Pons (tissue), 1 donor: ENCODE measurements around the gene RICTOR.
"Not testable (repeated sequence)": the region's sequence is repeated elsewhere in the genome, so short reads cannot be mapped to it uniquely, and the experiment has no call there.

Source experiments
- DNase-seq: peaks from one replicate; pipeline ENCODE4 v3.0.0-alpha.2; 2016; ENCODE audit warnings: low spot score

Gene RICTOR

DNA sequence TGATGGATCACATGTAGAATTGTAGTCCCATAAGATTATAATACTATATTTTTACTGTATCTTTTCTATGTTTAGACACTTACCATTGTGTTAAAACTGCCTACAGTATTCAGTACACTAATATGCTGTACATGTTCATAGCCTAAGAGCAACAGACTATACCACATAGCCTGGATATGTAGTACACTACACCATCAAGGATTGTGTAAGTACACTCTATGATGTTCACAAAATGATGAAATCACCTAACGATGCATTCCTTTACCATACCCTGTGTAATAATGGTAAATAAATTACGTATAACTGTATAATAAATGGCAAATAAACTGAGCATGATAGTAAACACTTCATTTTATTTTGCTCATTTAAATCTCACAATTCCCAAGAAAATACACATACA, 60.3 kb downstream of the RICTOR start:
- no peak for DNase-seq

DNA sequence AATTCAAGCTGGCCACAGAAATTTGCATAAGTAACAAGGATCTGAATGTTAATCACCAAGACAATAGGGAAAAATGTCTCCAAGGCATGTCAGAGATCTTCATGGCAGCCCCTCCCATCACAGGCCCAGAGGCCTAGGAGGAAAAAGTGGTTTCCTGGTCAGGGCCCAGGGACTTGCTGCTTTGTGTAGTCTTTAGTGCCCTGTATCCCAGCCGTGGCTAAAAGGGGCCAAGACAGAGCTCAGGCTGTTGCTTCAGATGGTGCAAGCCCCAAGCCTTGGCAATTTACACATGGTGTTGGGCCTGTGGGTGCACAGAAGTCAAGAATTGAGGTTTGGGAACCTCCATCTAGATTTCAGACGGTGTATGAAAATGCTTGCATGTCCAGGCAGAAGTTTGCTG, 63.2 kb downstream of the RICTOR start:
- DNase-seq = not testable (repeated sequence)

DNA sequence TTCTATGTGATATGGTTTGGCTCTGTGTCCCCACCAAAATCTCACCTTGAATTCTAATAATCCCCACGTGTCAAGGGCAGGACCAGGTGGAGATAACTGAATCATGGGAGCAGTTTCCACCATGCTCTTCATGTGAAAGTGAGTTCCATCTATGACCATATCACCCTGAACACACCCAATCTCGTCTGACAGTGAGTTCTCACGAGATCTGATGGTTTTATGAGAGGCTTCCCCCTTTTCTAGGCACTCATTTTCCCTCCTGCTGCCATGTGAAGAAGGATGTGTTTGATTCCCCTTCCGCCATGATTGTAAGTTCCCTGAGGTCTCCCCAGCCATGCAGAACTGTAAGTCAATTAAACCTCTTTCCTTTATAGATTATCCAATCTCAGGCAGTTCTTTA, 64.2 kb downstream of the RICTOR start:
- no peak for DNase-seq

DNA sequence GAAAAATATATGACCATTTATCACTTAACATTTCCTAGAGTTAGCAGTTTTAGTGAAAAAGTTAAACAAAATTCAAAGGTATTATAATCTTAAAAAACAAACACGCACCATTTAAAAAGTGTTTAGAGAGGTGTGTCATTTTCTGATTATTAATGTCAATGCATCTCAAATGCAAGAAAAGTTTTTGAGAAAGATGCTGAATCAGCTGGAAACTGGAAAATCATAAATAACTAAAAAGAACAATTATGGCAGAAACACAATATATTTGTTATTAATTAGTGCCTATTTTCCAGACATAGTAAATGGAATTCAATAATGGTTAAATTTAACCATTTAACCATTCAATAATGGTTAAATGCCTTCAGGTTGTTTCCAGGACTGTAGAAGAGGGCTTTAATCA, 64.9 kb downstream of the RICTOR start:
- no peak for DNase-seq

DNA sequence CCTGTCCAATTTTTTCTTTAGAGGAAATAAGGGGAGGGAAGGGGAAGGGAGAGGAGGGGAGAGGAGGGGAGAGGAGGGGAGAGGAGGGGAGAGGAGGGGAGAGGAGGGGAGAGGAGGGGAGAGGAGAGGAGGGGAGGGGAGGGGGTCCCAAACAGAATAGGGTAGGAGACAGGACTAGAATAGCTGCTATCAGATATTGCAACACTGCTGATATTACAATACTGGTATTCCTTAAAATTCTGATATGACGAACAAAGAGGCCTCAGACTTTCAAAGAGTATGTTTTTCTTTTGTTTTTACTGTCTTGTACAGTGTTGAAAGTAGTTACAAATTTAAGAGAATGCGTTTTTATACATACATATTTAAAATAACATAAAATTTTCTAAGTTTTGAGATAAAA, 67.5 kb downstream of the RICTOR start:
- DNase-seq = no peak

DNA sequence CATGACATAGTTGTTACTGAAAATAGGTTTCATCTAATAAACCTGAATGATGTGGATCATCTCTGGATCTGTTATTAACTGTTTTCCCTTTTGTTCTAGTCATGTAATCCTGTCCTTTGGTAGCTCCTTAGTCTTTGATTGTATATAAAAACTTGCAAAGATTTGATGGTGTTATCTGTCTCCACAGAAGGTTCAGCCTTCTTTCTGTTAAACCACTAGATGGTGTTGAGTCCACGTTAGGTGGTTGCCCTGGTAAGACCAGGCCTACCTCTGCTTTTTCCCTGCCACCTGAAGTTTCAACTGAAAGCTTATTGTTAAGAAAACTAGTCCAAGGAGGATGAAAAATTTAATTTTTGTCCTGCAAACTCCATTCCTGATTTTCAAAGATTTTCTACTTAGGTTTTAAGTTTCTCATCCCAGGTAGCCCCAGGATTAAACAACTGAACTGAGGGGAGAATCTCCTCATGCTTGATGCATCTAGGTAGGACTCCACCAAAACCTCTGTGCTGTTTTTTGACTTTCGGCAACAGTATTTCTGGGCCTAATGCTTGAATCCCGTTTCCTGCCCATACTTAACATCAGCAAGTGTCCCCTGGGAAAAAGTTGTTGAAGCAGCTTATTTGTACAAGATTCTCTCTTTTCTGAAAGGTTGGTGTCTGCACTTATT, 68.5 kb downstream of the RICTOR start:
- peak; percentile 20 for DNase-seq

DNA sequence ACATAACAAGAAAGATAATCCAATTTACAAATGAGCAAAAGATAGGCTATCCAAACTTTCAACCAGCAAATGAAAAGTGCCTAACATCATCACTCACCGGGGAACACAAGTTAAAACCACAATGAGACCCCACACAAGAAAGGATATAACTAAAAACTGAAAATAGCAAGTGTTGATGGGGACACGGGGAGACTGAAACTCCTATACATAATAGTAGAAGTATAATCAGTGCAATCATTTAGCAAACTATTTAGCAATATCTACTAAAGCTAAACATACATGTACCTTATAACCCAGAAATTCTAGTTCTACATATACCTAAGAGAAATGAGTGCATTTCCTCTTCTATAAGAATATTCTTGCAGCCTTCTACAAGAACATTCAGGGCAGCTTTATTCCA, 72.5 kb downstream of the RICTOR start:
- no peak for DNase-seq

DNA sequence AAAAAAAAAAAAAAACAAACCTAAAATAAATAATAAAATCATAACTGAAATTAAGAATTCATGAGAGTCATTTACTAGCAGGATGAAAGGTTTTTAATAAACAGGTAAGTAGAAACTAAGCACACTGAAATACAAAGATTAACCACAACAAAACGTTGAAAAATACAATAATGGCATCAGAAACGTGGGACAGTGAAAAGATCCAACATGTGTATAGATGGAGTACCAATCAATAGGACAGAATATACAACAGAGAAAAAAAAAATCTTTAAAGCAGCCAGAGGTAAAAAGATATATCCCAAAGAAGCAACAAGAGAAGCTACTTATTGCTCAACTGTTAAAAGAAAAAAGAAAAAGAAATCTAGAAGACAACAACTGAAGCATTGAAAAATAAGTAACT, 75.2 kb downstream of the RICTOR start:
- DNase-seq = no peak

DNA sequence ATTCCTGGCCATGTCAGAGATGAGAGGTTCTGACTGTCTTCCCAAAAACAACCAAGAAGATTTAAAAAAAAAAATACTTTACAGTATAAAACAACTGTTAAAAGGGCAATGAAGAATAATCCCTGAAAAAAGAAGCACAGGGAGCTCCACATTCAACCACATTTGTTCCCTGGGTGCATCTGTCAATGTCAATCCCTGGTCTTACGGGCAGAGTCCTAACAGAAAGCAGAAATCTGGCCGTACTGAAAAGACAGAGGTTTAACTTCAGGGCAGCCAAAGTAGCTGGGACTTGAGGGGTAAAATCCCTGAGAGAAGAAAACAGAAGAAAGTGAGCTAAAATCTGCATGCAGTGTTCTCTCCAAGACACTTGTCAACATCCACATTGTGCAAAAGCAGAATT, 76.6 kb downstream of the RICTOR start:
- DNase-seq = peak; percentile 20

DNA sequence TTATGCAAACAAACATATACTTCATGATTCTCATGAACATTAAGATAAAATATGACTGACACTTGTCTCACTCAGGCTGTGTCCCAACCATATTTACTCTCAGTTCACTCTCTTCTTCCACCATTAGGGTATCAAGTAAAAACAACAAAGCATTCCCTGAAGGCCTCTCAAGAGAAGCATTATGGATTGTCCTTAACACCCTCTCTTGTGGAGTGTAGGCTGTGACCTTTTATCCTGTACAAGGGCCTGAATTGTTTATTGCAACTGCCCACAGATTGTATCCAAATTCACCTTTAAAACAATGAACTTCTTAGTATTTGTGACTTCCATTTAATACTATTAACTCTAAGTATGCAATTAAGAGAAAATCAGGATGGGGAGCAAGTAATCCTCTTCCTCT, 78.1 kb downstream of the RICTOR start:
- no peak for DNase-seq

DNA sequence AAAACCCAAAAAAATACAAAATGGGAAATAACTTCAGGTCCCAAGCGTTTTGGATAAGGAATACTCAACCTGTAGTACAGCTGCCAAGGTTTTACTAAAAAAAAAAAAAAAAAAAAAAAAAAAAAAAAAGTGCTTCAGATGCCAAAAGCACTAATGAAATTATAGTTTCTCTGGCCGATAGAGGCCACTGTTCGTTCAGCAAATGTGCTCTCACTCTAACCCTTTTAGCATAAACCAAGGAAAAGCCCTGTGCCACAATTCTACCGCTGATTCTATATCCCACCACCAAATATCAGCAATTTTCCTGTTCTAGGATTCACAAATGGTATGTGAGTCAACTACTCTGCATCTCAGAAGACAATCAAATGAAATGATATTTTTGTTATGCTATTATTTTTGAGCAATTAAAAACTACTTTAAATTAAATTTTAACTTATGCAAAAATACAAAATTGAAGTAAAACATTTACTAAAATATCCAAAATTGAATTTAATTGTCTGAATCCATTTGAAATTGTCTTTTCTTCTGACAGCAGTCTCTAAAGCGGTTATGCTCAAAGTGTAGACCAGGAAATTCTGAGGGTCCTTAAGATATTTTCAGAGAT, 79.8 kb downstream of the RICTOR start:
- DNase-seq = peak; percentile 73

DNA sequence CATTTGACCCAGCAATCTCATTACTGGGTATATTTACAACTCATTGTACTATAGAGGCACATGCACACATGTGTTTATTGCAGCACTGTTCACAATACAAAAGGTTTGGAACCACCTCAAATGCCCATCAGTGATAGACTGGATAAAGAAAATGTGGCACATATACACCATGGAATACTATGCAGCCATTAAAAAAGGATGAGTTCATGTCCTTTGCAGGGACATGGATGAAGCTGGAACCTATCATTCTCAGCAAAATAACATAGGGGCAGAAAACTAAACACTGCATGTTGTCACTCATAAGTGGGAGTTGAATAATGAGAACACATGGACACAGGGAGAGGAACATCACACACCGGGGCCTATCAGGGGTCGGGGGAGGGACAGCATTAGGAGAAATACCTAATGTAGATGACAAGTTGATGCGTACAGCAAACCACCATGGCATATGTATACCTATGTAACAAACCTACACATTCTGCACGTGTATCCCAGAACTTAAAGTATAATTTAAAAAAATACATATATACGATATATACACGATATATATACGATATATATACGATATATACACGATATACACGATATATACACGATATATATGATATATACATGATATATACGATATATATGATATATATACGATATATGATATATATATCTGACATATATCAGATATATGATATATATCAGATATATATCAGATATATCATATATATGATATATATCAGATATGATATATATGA, 84.1 kb downstream of the RICTOR start:
- not testable (repeated sequence) for DNase-seq

DNA sequence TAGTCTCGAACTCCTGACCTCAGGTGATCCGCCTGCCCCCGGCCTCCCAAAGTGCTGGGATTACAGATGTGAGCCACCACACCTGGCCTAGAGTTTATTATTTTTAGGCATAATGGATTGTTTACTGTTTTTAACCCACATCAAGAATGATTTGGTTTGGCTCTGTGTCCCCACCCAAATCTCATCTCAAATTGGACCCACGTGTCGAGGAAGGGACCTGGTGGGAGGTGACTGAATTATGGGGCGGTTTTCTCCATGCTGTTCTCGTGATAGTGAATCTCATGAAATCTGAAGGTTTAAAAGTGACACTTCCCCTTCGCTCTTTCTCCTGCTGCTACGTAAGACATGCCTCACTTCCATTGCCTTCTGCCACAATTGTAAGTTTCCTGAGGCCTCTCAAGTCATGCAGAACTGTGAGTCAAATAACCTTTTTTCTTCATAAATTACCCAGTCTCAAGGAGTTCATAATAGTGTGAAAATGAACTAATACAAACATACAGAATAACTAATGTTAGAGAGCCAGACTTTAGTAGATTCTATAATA, 88.2 kb downstream of the RICTOR start:
- DNase-seq = no peak

DNA sequence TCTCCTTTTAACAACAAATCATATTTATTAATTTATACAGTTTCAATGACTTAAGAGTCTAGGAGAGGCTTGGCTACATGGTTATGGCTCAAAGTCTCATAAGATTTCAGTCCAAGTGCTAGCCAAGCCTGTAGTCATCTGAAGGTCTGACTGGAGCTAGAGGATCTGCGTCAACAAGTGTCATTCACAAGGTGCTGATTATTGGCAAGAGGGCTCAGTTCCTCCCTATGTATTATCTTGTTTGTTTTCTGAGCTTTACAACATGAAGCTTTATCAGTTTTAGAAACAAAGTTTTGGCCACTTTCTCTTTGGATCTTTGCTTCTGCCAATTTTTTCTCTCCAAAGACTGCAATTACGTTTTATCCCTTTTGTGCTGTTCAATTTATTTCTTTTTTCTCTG, 94.7 kb downstream of the RICTOR start:
- DNase-seq = peak; percentile 24

DNA sequence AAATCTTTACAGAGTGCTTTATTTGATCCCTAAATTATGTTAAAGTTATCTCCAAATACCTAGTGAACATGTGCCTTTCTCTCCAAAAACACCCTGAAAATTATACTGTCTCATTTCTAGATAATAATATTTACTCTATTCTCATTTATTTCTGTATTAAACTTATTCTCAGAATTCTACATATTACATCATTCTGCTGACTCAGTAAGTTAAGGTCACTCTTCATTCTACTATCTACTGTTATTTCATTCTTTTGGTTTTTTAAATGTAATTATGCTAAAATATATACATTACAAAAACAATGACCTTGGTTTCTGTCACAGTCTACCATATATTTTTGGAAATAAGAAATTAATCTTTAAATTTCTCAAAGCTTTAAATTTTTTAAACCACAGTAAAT, 96.2 kb downstream of the RICTOR start:
- DNase-seq = no peak

DNA sequence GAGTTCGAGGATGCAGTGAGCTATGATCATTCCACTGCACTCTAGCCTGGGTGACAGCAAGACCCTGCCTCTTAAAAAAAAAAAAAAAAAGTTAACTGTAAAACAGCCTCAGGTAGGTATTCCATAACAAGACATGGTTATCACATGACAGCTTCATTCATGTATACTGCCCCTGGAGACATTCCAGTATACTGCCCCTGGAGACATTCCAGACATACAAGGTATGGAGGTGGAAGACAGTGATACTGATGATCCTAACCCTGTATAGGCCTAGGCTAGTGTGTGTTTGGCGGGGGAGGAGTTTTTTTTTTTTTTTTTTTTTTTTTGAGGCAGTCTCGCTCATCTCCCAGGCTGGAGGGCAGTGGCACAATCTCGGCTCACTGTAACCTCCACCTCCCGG, 105.5 kb downstream of the RICTOR start:
- DNase-seq = no peak

DNA sequence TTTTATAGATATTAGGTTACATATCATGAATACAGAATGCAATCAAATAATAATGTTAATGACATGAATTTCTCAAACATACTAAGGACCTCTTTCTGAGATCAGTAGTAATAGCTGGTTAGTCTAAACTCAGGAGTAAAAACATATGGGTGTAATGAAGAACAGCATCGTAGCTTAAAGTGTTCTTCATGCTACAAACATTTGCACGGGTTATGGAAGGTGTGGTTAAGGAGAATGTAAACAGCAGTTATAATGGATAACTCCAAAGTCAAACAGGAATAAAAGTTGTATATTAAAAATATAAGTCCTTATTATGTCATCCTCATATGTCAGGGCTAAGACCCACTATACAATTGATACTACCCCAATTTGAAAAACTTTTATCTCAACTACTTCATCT, 112.5 kb downstream of the RICTOR start:
- no peak for DNase-seq

DNA sequence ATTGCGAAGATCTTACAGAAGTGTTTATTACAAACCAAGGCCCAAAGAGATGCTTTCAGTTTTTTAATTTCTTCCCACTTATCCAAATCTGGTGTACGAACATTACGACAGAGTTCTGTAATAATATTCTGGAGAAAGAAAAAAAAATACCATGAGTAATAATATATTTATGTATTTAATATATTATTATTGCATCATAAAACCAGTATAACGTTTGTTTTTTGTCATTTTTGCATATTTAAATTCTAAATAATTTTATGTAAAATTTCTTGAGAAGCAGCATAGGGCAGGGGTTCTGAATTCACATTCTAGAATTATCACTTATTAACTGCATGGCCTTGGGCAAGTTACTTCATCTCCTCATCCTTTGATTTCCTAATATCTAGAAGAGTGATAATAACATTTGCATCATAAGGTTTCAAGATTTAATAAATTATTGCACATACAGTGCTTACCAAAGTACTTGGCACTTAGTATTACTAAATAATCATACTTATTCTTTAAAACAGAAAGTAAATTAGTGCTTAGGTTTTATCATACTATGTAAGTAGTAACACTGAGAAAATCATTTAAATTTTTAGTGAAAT, 120.7 kb downstream of the RICTOR start:
- DNase-seq = no peak

DNA sequence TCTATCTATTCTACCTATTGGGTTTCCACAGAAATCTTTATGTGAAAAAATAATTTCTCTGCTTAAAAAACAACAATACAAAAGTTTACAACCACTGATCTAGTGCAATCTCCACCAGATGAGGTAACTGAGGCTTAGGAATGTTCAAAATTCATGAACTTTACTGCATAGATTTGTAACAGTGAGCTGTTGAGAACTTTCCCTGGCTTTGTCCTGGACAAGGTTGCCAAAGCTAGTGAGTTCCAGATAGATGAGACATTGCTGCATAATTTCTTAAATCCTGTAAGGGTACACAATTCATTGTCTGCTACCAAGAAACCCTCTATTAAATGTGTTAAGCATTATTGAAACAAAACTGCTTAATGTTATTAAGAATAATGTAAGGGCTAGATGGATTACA, 125.7 kb downstream of the RICTOR start:
- no peak for DNase-seq

DNA sequence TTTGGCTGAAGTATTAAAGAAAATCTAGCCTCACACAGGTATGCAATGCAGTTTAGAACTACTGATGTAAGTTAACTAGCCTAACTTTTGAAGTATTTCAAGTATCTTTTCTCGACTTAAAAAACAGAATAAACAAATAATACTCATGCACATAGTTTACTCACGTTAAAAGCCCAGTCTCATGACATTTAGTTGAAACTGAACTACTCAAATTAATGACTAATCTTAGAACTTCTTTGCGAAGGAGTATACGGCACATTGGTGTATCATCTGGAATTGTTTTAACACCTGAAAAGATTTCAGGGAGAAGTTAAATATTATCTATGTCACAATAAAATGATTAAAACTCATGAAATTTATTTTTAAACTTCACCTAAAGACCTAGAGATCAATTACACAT, 129.9 kb downstream of the RICTOR start:
- no peak for DNase-seq

DNA sequence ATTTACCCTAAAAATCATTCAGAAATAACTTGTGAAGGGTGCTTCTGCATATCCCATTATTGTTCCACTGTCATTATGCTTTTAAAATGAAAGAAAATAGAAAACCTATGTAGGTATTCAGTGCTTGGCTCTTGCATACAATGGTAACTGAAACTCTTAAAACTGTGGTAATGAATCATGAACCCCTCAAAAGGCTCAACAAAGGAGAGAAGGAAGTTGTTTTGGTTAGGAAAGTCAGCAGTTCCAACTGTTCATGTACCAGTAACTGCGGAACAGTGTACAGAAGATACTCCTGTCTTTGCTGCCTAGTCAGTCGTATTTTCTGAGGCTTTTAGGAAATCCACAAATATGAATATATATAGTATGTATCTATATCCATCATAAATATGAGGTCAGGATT, 132.3 kb downstream of the RICTOR start:
- DNase-seq = no peak

DNA sequence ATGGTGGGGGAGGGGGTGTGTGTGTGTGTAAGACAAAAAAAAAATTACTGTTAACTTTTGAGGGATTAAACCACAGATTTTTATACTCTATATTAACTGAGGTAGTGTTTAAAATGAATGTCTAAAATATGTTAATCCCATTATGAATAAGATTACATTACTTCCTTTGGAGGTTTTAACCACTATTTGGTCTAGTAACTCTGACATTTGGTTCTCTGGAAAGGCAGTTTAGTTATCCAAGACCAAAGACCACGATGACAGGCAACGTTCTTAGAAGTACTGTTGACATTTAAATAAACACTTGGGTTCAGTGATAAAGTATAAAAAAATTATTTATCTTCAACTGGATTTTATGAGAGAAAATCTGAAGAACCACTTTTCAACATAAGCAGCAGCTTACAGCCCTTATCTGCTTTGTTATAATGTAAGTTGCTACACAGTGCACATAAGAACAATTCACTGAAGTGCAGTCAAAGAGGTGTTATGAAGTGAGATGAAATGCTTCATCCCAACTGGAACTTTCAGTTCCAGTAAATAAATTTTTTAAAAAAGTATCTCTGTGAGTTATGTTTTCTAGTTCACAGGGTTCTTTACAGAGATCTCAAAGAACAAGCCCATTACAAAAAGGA, 133.9 kb downstream of the RICTOR start:
- no peak for DNase-seq
